KMS-11 (cell line): ENCODE results near the gene OR2V1.

Source experiments
- H2AFZ ChIP-seq: fragments of 200-600 bp; sonication (generic); 2 replicates; pipeline ENCODE4 v1.6.1; 2016; ENCODE audit warnings: antibody characterized with exemption, mixed run types, low read depth
- H3K27ac ChIP-seq: fragments of 200-600 bp; sonication (generic); 2 replicates; pipeline ENCODE4 v1.6.1; 2016; ENCODE audit warnings: mild to moderate bottlenecking, mixed run types
- H3K27me3 ChIP-seq: fragments of 200-600 bp; sonication (generic); 2 replicates; pipeline ENCODE4 v1.6.1; 2017; ENCODE audit warnings: mild to moderate bottlenecking, low read depth, mixed run types, moderate library complexity; ENCODE audit not compliant: insufficient read depth
- H3K36me3 ChIP-seq: fragments of 200-600 bp; sonication (generic); 2 replicates; pipeline ENCODE4 v1.6.1; 2017; ENCODE audit warnings: mild to moderate bottlenecking, mixed run types; ENCODE audit not compliant: insufficient read depth
- H3K4me1 ChIP-seq: fragments of 200-600 bp; sonication (generic); 2 replicates; pipeline ENCODE4 v1.6.1; 2016; ENCODE audit warnings: mild to moderate bottlenecking, low read depth, mixed run types; ENCODE audit not compliant: poor library complexity, severe bottlenecking
- H3K4me2 ChIP-seq: fragments of 200-600 bp; sonication (generic); 2 replicates; pipeline ENCODE4 v1.7.0; 2016; ENCODE audit warnings: mild to moderate bottlenecking, mixed run types
- H3K4me3 ChIP-seq: fragments of 200-600 bp; sonication (generic); IDR thresholded peaks from 2 replicates; pipeline ENCODE4 v1.6.1; 2017; ENCODE audit warnings: low read depth, low read length, mixed read lengths; ENCODE audit not compliant: insufficient read depth
- H3K79me2 ChIP-seq: fragments of 200-600 bp; sonication (generic); 2 replicates; pipeline ENCODE4 v1.6.1; 2016; ENCODE audit warnings: low read depth, mixed run types; ENCODE audit not compliant: insufficient read depth
- H3K9ac ChIP-seq: fragments of 200-600 bp; sonication (generic); 2 replicates; pipeline ENCODE4 v1.6.1; 2016; ENCODE audit warnings: mild to moderate bottlenecking, mixed run types
- H4K20me1 ChIP-seq: fragments of 200-600 bp; sonication (generic); 2 replicates; pipeline ENCODE4 v1.6.1; 2016; ENCODE audit warnings: mild to moderate bottlenecking, mixed run types; ENCODE audit not compliant: insufficient read depth
- TF ChIP-seq, protein P1 (sequence below): fragments of 200-600 bp; sonication (generic); conservative IDR thresholded peaks from 2 replicates; pipeline ENCODE4 v1.6.1; 2017; ENCODE audit warnings: low read depth, mild to moderate bottlenecking, antibody characterized with exemption, low read length, moderate library complexity, mixed read lengths

The OR2V1 gene

GRCh38 chr5:181159286-181160151 lies 28.6 kb upstream of the OR2V1 start:
- Histone ChIP-seq H3K27ac (peak overlapping the region; percentile 95), H4K20me1 (no peaks in the 10 kb centered on the region), H3K36me3 (no peaks in the 10 kb centered on the region), H3K4me3 (no peak overlapping the region), H3K4me1 (peaks cover 24% of the 10 kb centered on the region), H3K9ac (peak overlapping the region; percentile 69), H3K27me3 (no peaks in the 10 kb centered on the region), H3K79me2 (no peaks in the 10 kb centered on the region), H3K4me2 (peak overlapping the region; percentile 63), H2AFZ (peak overlapping the region; percentile 73)
- TF ChIP-seq, protein P1, sequence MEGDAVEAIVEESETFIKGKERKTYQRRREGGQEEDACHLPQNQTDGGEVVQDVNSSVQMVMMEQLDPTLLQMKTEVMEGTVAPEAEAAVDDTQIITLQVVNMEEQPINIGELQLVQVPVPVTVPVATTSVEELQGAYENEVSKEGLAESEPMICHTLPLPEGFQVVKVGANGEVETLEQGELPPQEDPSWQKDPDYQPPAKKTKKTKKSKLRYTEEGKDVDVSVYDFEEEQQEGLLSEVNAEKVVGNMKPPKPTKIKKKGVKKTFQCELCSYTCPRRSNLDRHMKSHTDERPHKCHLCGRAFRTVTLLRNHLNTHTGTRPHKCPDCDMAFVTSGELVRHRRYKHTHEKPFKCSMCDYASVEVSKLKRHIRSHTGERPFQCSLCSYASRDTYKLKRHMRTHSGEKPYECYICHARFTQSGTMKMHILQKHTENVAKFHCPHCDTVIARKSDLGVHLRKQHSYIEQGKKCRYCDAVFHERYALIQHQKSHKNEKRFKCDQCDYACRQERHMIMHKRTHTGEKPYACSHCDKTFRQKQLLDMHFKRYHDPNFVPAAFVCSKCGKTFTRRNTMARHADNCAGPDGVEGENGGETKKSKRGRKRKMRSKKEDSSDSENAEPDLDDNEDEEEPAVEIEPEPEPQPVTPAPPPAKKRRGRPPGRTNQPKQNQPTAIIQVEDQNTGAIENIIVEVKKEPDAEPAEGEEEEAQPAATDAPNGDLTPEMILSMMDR: peak; percentile 73

DNA sequence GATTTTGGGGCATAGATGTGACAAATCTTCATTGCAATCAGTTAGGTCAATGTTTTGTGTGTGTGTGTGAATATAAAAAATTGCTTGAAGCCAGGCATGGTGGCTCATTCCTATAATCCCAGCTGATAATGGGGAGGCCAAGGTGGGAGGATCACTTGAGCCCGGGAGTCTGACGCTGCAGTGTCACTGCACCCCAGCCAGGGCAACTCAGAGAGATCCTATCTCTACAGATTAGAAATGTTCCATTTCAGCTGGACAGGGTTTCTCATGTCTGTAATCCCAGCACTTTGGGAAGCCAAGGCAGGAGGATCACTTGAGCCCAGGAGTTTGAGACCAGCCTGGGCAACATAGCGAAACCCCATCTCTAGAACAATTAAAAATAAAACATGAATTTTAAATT lies 27.9 kb upstream of the OR2V1 start:
- Histone ChIP-seq H3K27ac (no peak overlapping the region), H3K4me3 (no peak overlapping the region), H3K4me1 (peaks cover 24% of the 10 kb centered on the region), H3K4me2 (peak overlapping the region; percentile 63; the same call in 1 of the 2 replicates), H2AFZ (no peak overlapping the region), H3K9ac (no peak overlapping the region), H3K27me3 (no peaks in the 10 kb centered on the region), H3K79me2 (no peaks in the 10 kb centered on the region), H4K20me1 (no peaks in the 10 kb centered on the region), H3K36me3 (no peaks in the 10 kb centered on the region)
- TF ChIP-seq, protein P1: no peak

- Histone ChIP-seq H3K27ac (no peak overlapping the region), H3K36me3 (no peaks in the 10 kb centered on the region), H3K4me2 (no peak overlapping the region), H3K4me1 (peaks cover 22% of the 10 kb centered on the region), H4K20me1 (no peaks in the 10 kb centered on the region), H3K9ac (no peak overlapping the region), H2AFZ (no peak overlapping the region), H3K4me3 (no peak overlapping the region), H3K27me3 (no peaks in the 10 kb centered on the region), H3K79me2 (no peaks in the 10 kb centered on the region)
- TF ChIP-seq, protein P1: no peak
Measured at GRCh38 chr5:181156758-181157157, 25.8 kb upstream of the OR2V1 start.

GRCh38 chr5:181153814-181154213 lies 22.8 kb upstream of the OR2V1 start:
- no peaks in the 10 kb centered on the region for H3K79me2 ChIP-seq
- no peak overlapping the region for H3K9ac ChIP-seq
- H3K27me3 ChIP-seq: no peaks in the 10 kb centered on the region
- TF ChIP-seq, protein P1: no peak
- no peaks in the 10 kb centered on the region for H4K20me1 ChIP-seq
- H3K4me2 ChIP-seq: no peak overlapping the region
- H3K27ac ChIP-seq: no peak overlapping the region
- H3K4me1 ChIP-seq: peaks cover 2% of the 10 kb centered on the region
- no peaks in the 10 kb centered on the region for H3K36me3 ChIP-seq
- H3K4me3 ChIP-seq: no peak overlapping the region
- H2AFZ ChIP-seq: no peak overlapping the region
